Calu3 (cell line): ENCODE measurements around the gene LTB4R2. TPM values are rescaled to one million over a fixed set of nuclear protein-coding genes. Genes with fewer than 3 reads are reported as not detected.

Source experiments
- BruUV-seq: library from RNA; stranded (reverse); fragments of 400-500 nt; replicated peaks from 2 replicates; lab custom pipeline; 2021; lab: Mats Ljungman, UMichigan
- CTCF ChIA-PET: fragments of 300-600 bp; sonication (Branson Sonifier 250); formaldehyde crosslinking; loops from one replicate; lab custom pipeline; 2022; ENCODE audit warnings: antibody characterized with exemption; lab: Charles Lee
- DNase-seq: peaks from one replicate; pipeline ENCODE4 v3.0.0; 2022
- H3K27ac Mint-ChIP-seq: one replicate; pipeline ENCODE4 v1.8.0; 2022; ENCODE audit warnings: mixed read lengths; ENCODE audit not compliant: unreplicated experiment
- H3K27me3 Mint-ChIP-seq: one replicate; pipeline ENCODE4 v1.8.0; 2022; ENCODE audit warnings: mixed read lengths; ENCODE audit not compliant: unreplicated experiment
- H3K36me3 Mint-ChIP-seq: one replicate; pipeline ENCODE4 v1.8.0; 2022; ENCODE audit warnings: mild to moderate bottlenecking, moderate library complexity, mixed read lengths; ENCODE audit not compliant: insufficient read depth, unreplicated experiment
- H3K4me1 Mint-ChIP-seq: one replicate; pipeline ENCODE4 v1.8.0; 2022; ENCODE audit warnings: mild to moderate bottlenecking, low read depth, mixed read lengths; ENCODE audit not compliant: unreplicated experiment
- H3K4me3 Mint-ChIP-seq: one replicate; pipeline ENCODE4 v1.8.0; 2022; ENCODE audit warnings: mild to moderate bottlenecking, low read depth, moderate library complexity, mixed read lengths; ENCODE audit not compliant: unreplicated experiment
- H3K9me3 Mint-ChIP-seq: one replicate; pipeline ENCODE4 v1.8.0; 2022; ENCODE audit warnings: low read depth, mixed read lengths; ENCODE audit not compliant: unreplicated experiment
- intact Hi-C: fragments of 100-400 bp; cut with micrococcal nuclease; formaldehyde crosslinking; loops from one replicate; pipeline ENCODE4 v1.10.0; 2022; ENCODE audit not compliant: unreplicated experiment
- total RNA-seq: library from RNA; stranded (reverse); gene quantifications from 2 replicates; pipeline ENCODE4 v1.2.3, GENCODE V29; 2022
- TF ChIP-seq, protein P1 (sequence below): fragments of 200-600 bp; IDR thresholded peaks from one replicate; pipeline ENCODE4 v1.8.0; 2022; ENCODE audit warnings: antibody characterized with exemption; ENCODE audit not compliant: unreplicated experiment

Gene LTB4R2
- total RNA-seq, 1 experiment from 2014 or later = 19.3 TPM

DNA sequence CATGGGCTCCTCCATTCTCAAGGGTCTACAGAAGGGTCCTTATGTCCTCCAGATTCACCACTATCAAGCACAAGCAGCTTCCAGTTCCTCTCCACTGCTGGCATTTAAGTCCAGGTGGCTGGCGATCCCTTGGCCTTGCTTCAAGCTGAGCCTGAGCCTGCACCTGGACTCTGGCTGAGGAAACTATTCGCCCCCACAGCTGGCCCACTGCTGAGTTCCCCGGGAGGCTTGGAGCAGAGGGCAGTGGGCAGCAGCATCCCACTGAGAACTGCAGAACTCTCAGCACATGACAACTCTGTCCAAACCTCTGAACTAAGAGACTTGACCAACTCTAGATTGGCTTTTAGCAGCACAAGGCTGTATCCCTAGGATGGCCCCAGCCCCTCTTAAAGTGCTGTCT lies 27.2 kb upstream of the LTB4R2 start:
- Mint-ChIP-seq H3K27me3 (no peaks in the 10 kb centered on the region), H3K9me3 (no peaks in the 10 kb centered on the region), H3K4me3 (no peak overlapping the region), H3K4me1 (peaks cover 18% of the 10 kb centered on the region), H3K36me3 (no peaks in the 10 kb centered on the region), H3K27ac (no peak overlapping the region)
- intact Hi-C loops = no loop called here
- CTCF ChIA-PET = interaction anchor here (1.5 kb wide), 1 partner anchor 40 kb away, joined by 4 read pairs; the partner anchor contains the start of gene TINF2
- no TSS peak for BruUV-seq
- DNase-seq = no peak
- TF ChIP-seq, protein P1, sequence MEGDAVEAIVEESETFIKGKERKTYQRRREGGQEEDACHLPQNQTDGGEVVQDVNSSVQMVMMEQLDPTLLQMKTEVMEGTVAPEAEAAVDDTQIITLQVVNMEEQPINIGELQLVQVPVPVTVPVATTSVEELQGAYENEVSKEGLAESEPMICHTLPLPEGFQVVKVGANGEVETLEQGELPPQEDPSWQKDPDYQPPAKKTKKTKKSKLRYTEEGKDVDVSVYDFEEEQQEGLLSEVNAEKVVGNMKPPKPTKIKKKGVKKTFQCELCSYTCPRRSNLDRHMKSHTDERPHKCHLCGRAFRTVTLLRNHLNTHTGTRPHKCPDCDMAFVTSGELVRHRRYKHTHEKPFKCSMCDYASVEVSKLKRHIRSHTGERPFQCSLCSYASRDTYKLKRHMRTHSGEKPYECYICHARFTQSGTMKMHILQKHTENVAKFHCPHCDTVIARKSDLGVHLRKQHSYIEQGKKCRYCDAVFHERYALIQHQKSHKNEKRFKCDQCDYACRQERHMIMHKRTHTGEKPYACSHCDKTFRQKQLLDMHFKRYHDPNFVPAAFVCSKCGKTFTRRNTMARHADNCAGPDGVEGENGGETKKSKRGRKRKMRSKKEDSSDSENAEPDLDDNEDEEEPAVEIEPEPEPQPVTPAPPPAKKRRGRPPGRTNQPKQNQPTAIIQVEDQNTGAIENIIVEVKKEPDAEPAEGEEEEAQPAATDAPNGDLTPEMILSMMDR = no peak

DNA sequence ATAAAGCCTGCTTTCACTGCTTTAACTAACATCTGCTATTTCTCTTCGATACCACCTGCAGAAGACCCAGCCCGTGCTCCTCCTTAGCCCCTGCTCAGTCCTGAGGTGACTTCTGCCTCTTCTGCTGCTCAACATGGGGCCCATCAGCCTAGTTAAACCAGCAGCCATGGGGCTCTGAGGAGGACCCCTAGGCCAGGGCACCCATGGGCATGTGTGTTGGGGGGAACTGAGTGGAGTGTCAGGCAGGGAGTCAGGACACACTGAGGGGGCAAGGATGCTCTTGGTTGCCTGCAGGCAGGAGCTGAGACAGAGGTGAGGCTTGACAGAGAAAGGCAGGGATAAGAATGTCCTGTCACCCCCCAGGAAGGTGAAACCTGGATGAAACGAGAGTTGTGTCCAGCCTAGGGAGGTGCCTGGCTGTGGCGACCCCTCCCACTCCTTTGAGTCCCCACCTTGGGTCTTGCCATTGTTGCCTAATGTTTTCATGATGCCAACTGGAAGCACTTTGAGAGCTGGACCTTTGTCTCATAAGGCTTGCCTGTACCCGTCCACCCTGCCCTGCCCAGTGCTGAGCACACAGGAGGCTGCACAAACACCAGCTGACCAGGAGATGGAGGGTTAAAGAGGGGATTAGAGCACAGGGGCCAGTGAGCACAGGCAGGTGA lies 26.0 kb upstream of the LTB4R2 start:
- peaks cover 8% of the 10 kb centered on the region for H3K4me1 Mint-ChIP-seq
- CTCF ChIA-PET = no interaction called here
- intact Hi-C loops = no loop called here
- H3K36me3 Mint-ChIP-seq = no peaks in the 10 kb centered on the region
- H3K9me3 Mint-ChIP-seq = no peaks in the 10 kb centered on the region
- no peak overlapping the region for H3K27ac Mint-ChIP-seq
- no peak overlapping the region for H3K4me3 Mint-ChIP-seq
- no TSS peak for BruUV-seq
- H3K27me3 Mint-ChIP-seq = no peaks in the 10 kb centered on the region
- TF ChIP-seq, protein P1 = no peak
- DNase-seq = no peak

DNA sequence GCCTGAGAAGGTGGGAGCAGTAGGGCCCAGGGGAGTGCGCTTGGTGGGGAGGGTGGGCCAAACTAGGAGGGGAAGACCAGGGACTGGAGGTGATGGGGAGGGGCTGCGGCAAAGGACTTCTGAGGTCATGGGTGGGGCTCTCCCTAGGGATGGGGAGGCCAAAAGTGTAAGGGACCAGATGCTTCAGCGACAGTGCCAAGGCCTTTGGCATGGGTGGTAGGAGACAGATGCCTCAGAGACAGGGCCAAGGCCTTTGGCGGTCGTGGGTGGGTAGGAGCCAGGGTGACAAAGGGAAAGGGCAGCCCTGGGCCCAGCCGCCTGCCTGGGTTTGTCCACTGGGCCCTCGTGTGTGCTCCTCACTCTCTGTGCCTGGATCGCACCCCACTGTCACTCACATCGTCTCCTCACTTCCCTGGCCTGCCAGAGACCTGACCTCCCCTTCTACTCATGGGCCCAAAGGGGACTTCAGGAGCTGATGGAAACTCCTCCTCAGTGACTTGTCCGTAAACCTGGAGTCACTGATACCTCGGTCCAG lies 25.4 kb upstream of the LTB4R2 start:
- CTCF ChIA-PET = no interaction called here
- BruUV-seq = no TSS peak
- H3K36me3 Mint-ChIP-seq = no peaks in the 10 kb centered on the region
- H3K27me3 Mint-ChIP-seq = no peaks in the 10 kb centered on the region
- no peaks in the 10 kb centered on the region for H3K9me3 Mint-ChIP-seq
- H3K4me1 Mint-ChIP-seq = peaks cover 2% of the 10 kb centered on the region
- DNase-seq = no peak
- H3K27ac Mint-ChIP-seq = no peak overlapping the region
- intact Hi-C loops = no loop called here
- TF ChIP-seq, protein P1 = no peak
- no peak overlapping the region for H3K4me3 Mint-ChIP-seq

DNA sequence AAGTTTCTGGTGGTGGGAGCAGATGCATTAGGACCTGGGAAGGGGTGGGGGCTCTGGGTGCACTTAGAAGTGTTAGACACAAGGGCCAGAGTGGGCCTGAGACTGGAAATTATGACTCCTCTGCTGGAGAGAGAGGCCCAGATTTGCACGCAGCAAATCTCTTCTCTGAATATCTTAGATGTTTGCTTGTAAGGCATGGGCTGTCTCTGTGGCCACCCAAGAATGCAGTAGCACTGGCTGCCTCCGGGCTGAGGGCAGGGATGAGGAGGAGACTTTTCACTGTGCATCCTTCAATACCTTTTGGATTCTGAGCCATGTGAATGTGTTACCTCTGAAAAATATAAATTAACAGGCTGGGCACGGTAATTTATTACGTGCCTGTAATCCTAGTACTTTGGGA lies 24.6 kb upstream of the LTB4R2 start:
- intact Hi-C loops = no loop called here
- no peak overlapping the region for H3K4me3 Mint-ChIP-seq
- BruUV-seq = no TSS peak
- H3K27me3 Mint-ChIP-seq = no peaks in the 10 kb centered on the region
- H3K27ac Mint-ChIP-seq = no peak overlapping the region
- CTCF ChIA-PET = no interaction called here
- no peak for DNase-seq
- H3K36me3 Mint-ChIP-seq = no peaks in the 10 kb centered on the region
- H3K4me1 Mint-ChIP-seq = no peaks in the 10 kb centered on the region
- TF ChIP-seq, protein P1 = no peak
- H3K9me3 Mint-ChIP-seq = no peaks in the 10 kb centered on the region
